K562 treated with DMSO at 1 percent for 48 hours (cell line): ENCODE data around the gene KEL. TPM values are rescaled to one million over a fixed set of nuclear protein-coding genes. Genes with fewer than 3 reads are reported as not detected.

ENCODE experiments used
- total RNA-seq: library from RNA; unstranded; fragments of 300-600 nt; gene quantifications from 2 replicates; pipeline ENCODE4 v1.2.3, GENCODE V29; 2022; ENCODE audit warnings: low replicate concordance; ENCODE audit errors: extremely low read depth

The KEL gene, protein sequence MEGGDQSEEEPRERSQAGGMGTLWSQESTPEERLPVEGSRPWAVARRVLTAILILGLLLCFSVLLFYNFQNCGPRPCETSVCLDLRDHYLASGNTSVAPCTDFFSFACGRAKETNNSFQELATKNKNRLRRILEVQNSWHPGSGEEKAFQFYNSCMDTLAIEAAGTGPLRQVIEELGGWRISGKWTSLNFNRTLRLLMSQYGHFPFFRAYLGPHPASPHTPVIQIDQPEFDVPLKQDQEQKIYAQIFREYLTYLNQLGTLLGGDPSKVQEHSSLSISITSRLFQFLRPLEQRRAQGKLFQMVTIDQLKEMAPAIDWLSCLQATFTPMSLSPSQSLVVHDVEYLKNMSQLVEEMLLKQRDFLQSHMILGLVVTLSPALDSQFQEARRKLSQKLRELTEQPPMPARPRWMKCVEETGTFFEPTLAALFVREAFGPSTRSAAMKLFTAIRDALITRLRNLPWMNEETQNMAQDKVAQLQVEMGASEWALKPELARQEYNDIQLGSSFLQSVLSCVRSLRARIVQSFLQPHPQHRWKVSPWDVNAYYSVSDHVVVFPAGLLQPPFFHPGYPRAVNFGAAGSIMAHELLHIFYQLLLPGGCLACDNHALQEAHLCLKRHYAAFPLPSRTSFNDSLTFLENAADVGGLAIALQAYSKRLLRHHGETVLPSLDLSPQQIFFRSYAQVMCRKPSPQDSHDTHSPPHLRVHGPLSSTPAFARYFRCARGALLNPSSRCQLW
- not detected in 2 replicates for total RNA-seq

DNA sequence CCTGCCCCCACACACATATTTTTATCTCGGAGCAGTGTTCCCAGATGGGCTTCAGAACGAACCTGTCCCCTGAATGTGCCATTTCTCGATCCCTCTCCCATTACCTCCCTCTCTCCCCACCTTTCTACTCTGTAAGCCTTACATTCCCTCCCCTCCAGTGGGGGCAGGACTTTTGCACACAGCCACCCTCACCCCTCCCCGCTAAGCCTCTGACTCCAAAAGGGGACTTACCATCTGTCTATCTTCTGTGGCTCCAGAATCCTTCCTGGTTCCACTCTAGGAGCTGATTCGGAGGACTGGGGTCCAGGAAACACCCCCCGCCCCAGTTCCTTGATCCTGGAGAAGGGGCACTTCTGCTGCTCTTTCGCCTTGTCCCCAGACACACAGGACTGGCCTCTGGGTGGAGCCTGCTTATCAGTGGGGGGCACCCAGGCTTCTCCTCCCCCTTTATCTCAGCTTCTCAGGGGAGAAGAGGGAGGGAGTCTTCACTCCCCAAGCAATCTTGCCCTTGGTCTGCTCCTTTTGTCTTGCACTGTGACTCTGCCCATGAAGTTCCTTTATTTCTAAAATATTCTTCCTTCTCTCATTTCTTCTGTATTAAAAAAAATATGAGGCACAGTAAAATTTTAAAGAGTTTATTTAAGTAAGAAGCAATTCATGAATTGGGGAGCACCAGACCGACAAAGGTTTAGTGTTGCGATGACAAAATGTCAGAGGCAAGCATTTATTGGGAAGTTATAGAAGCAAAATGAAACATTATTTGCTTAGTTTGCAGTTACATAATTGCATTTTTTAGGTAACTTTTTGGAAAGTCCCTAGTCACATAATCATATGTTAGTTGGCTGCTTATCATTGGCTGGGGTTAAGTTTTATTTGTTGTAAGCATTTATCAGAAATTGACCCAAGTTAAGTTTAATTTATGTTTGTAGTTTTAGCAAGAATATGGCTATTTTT lies at the start of gene KEL:
Gene KEL (minus strand): TSS at position 391 of the 954 bp plus-strand sequence. CDS start 157 bp downstream, at position 234.

GRCh38 chr7:142939226-142939910 lies 22.8 kb downstream of the KEL start, which contains the start of gene LLCFC1:
LLCFC1 (plus strand) TSS chr7:142939484; CDS start chr7:142939622, 138 bp downstream.

GRCh38 chr7:142933624-142934023 lies 28.5 kb downstream of the KEL start, which contains the start of gene TRPV5:
TRPV5 (minus strand) TSS chr7:142933746; CDS start chr7:142933459, 287 bp downstream.

Other genes starting within 250 kb of the KEL start
- not detected in 2 replicates for gene PRSS1, start 212.9 kb downstream of the KEL start, total RNA-seq
- not detected in 2 replicates for gene PRSS2, start 191.4 kb downstream of the KEL start, total RNA-seq
- gene EPHB6, start 107.3 kb downstream of the KEL start, total RNA-seq = not detected in 2 replicates
- gene TRPV6, start 76.6 kb downstream of the KEL start, total RNA-seq = not detected in 2 replicates
- not detected in 2 replicates for gene TRPV5, start 28.6 kb downstream of the KEL start, total RNA-seq
- not detected in 2 replicates for gene LLCFC1, start 22.9 kb downstream of the KEL start, total RNA-seq
- gene OR9A2, start 64.8 kb upstream of the KEL start, total RNA-seq = not detected in 2 replicates
- not detected in 2 replicates for gene OR6V1, start 90.0 kb upstream of the KEL start, total RNA-seq
- gene PIP, start 169.7 kb upstream of the KEL start, total RNA-seq = not detected in 2 replicates
- not detected in 2 replicates for gene TAS2R39, start 221.1 kb upstream of the KEL start, total RNA-seq